HCT116 (cell line): ENCODE measurements around the gene SECTM1. TPM values are rescaled to one million over a fixed set of nuclear protein-coding genes. Genes with fewer than 3 reads are reported as not detected.
A peak's percentile ranks its signal among the peaks of the same experiment; 100 is the strongest.

Source experiments
- ATAC-seq: fragments of 200-7000 bp; cut with Tn5 transposase; 2 replicates; pipeline ENCODE4 v1.9.1; 2020; ENCODE audit warnings: mild to moderate bottlenecking, moderate library complexity
- BruUV-seq: library from RNA; stranded (reverse); fragments of 400-500 nt; replicated peaks from 2 replicates; lab custom pipeline; 2021; lab: Mats Ljungman, UMichigan
- CTCF ChIA-PET: fragments of 300-600 bp; sonication (Branson Sonifier 250); formaldehyde crosslinking; loops from one replicate; lab custom pipeline; 2021; ENCODE audit warnings: antibody characterized with exemption; lab: Charles Lee
- POLR2A ChIA-PET: fragments of 300-600, 350-600 bp; sonication (Branson Sonifier 250); formaldehyde crosslinking; loops from one replicate; lab custom pipeline; 2021; ENCODE audit warnings: antibody characterized with exemption; lab: Charles Lee
- RAD21 ChIA-PET, 2 experiments: fragments of 300-600 bp; sonication (Branson Sonifier 250); formaldehyde crosslinking; loops; one replicate each; lab custom pipeline; 2023; ENCODE audit warnings: low total read pairs in 2 of 2; ENCODE audit not compliant: uncharacterized antibody in 2 of 2, unreplicated experiment in 2 of 2, low non-redundant PET in 1 of 2; lab: Charles Lee
- DNase-seq: peaks from one replicate; pipeline ENCODE4 v3.0.0-alpha.2; 2010; ENCODE audit warnings: low read depth, low spot score
- H2AFZ ChIP-seq: fragments of 200-600 bp; shearing (Covaris generic), sonication (generic); 2 replicates; pipeline ENCODE4 v1.6.1; 2017; ENCODE audit warnings: low read depth, mixed run types, mixed read lengths, antibody characterized with exemption, low read length; ENCODE audit not compliant: poor library complexity, severe bottlenecking
- H3K27ac ChIP-seq: 2 replicates; pipeline ENCODE4 v1.5.1; 2012; ENCODE audit warnings: low read depth, low read length
- H3K27me3 ChIP-seq: fragments of 200-600 bp; sonication (generic); 2 replicates; pipeline ENCODE4 v1.6.1; 2016; ENCODE audit warnings: mixed run types, low read length, mixed read lengths; ENCODE audit not compliant: insufficient read depth
- H3K36me3 ChIP-seq, 2 experiments: fragments of 200-500 bp in 1 of 2; fragments of 200-600 bp in 1 of 2; sonication (Bioruptor generic) in 1 of 2; sonication (generic) in 1 of 2; 2 replicates each; pipeline versions ENCODE4 v1.5.1 to v1.6.1; 2014 to 2016; ENCODE audit warnings: low read length in 2 of 2, inconsistent platforms in 1 of 2, mixed read lengths in 1 of 2, mixed run types in 1 of 2; ENCODE audit not compliant: insufficient read depth in 2 of 2, control insufficient read depth in 1 of 2
- H3K4me1 ChIP-seq, 2 experiments: fragments of 200-600 bp in 1 of 2; sonication (generic) in 1 of 2; 2 replicates each; pipeline versions ENCODE4 v1.5.1 to v1.6.1; 2012 to 2017; ENCODE audit warnings: low read length in 2 of 2, inconsistent platforms in 1 of 2, mild to moderate bottlenecking in 1 of 2, mixed read lengths in 1 of 2, mixed run types in 1 of 2, moderate library complexity in 1 of 2; ENCODE audit not compliant: insufficient read depth in 2 of 2, control insufficient read depth in 1 of 2
- H3K4me2 ChIP-seq: fragments of 200-600 bp; sonication (generic); 2 replicates; pipeline ENCODE4 v1.6.1; 2017; ENCODE audit warnings: mixed run types, low read length, mixed read lengths
- H3K4me3 ChIP-seq, 2 experiments: fragments of 200-600 bp in 1 of 2; sonication (generic) in 1 of 2; replicated peaks in 1 of 2; 2 replicates each; pipeline ENCODE4 v1.5.1; 2011 to 2016; ENCODE audit warnings: low read length in 2 of 2, control low read depth in 1 of 2, low read depth in 1 of 2, mild to moderate bottlenecking in 1 of 2, mixed read lengths in 1 of 2, mixed run types in 1 of 2
- H3K79me2 ChIP-seq: fragments of 200-600 bp; sonication (generic); 2 replicates; pipeline ENCODE4 v1.6.1; 2017; ENCODE audit warnings: mild to moderate bottlenecking, mixed run types, low read length, moderate library complexity, mixed read lengths; ENCODE audit not compliant: insufficient read depth
- H3K9ac ChIP-seq: fragments of 200-600 bp; sonication (generic); 2 replicates; pipeline ENCODE4 v1.6.1; 2016; ENCODE audit warnings: low read length, mixed read lengths
- H3K9me2 ChIP-seq: fragments of 200-600 bp; sonication (generic), shearing (Covaris generic); 2 replicates; pipeline ENCODE4 v1.6.1; 2017; ENCODE audit warnings: mixed run types, mild to moderate bottlenecking, moderate library complexity; ENCODE audit not compliant: insufficient read depth
- H3K9me3 ChIP-seq, 2 experiments: fragments of 200-500 bp in 1 of 2; fragments of 200-600 bp in 1 of 2; sonication (Bioruptor generic) in 1 of 2; sonication (generic) in 1 of 2; 2 replicates each; pipeline ENCODE4 v1.6.1; 2014 to 2017; ENCODE audit warnings: low read length in 2 of 2, mixed read lengths in 2 of 2, inconsistent platforms in 1 of 2, low read depth in 1 of 2, mild to moderate bottlenecking in 1 of 2, mixed run types in 1 of 2, moderate library complexity in 1 of 2; ENCODE audit not compliant: control insufficient read depth in 1 of 2, insufficient read depth in 1 of 2
- H4K20me1 ChIP-seq: fragments of 200-600 bp; sonication (generic), shearing (Covaris generic); 2 replicates; pipeline ENCODE4 v1.6.1; 2017; ENCODE audit warnings: mixed run types, mild to moderate bottlenecking, moderate library complexity; ENCODE audit not compliant: insufficient read depth
- CBX3 ChIP-seq: IDR thresholded peaks from 2 replicates; pipeline ENCODE4 v1.6.1; 2012; ENCODE audit warnings: low read depth
- EGR1 ChIP-seq: IDR thresholded peaks from 2 replicates; pipeline ENCODE4 v1.6.1; 2012; ENCODE audit warnings: low read depth
- EZH2 ChIP-seq: fragments of 200-600 bp; sonication (generic); IDR thresholded peaks from 2 replicates; pipeline ENCODE4 v1.6.1; 2017; ENCODE audit warnings: antibody characterized with exemption, mixed run types
- EZH2phosphoT487 ChIP-seq: fragments of 200-600 bp; IDR thresholded peaks from 2 replicates; pipeline ENCODE4 v1.6.1; 2018; ENCODE audit warnings: antibody characterized with exemption, borderline replicate concordance
- JUND ChIP-seq: IDR thresholded peaks from 2 replicates; pipeline ENCODE4 v1.6.1; 2012
- POLR2A ChIP-seq: IDR thresholded peaks from 2 replicates; pipeline ENCODE4 v1.7.0; 2011; ENCODE audit warnings: borderline replicate concordance; ENCODE audit not compliant: insufficient read depth, insufficient read length; ENCODE audit errors: extremely low read depth
- RAD21 ChIP-seq: IDR thresholded peaks from 2 replicates; pipeline ENCODE4 v1.6.1; 2012; ENCODE audit warnings: low read depth, mild to moderate bottlenecking
- REST ChIP-seq: IDR thresholded peaks from 2 replicates; pipeline ENCODE4 v1.6.1; 2012; ENCODE audit warnings: low read depth
- SIN3A ChIP-seq: IDR thresholded peaks from 2 replicates; pipeline ENCODE4 v1.6.1; 2012; ENCODE audit warnings: low read depth
- SP1 ChIP-seq: IDR thresholded peaks from 2 replicates; pipeline ENCODE4 v1.6.1; 2012; ENCODE audit warnings: low read depth
- SRF ChIP-seq: IDR thresholded peaks from 2 replicates; pipeline ENCODE4 v1.6.1; 2012; ENCODE audit warnings: low read depth
- TCF7L2 ChIP-seq: IDR thresholded peaks from 2 replicates; pipeline ENCODE4 v1.7.0; 2011; ENCODE audit warnings: borderline replicate concordance, inconsistent platforms; ENCODE audit not compliant: insufficient read depth, insufficient read length; ENCODE audit errors: extremely low read depth
- YY1 ChIP-seq: IDR thresholded peaks from 2 replicates; pipeline ENCODE4 v1.6.1; 2011; ENCODE audit warnings: low read length, low read depth, moderate library complexity, mild to moderate bottlenecking; ENCODE audit not compliant: insufficient replicate concordance; ENCODE audit errors: extremely low read depth
- ZFX ChIP-seq: fragments of 450-650 bp; IDR thresholded peaks from 2 replicates; pipeline ENCODE4 v1.6.1; 2017
- ZNF274 ChIP-seq: fragments of 200-500 bp; sonication (Bioruptor generic); IDR thresholded peaks from 2 replicates; pipeline ENCODE4 v1.6.1; 2014; ENCODE audit warnings: mild to moderate bottlenecking, low read depth, low read length, inconsistent platforms
- intact Hi-C: fragments of 100-400 bp; cut with micrococcal nuclease; formaldehyde crosslinking; loops from 2 replicates; pipeline ENCODE4 v1.10.0; 2022
- total RNA-seq: library from RNA; stranded (reverse); gene quantifications from one replicate; pipeline ENCODE4 v1.2.1, GENCODE V29; 2021; ENCODE audit not compliant: unreplicated experiment
- TF ChIP-seq, protein P1 (sequence below): IDR thresholded peaks from 2 replicates; pipeline ENCODE4 v1.6.1; 2012
- TF ChIP-seq, protein P2 (sequence below): IDR thresholded peaks from 2 replicates; pipeline ENCODE4 v1.6.1; 2012
- TF ChIP-seq, protein P3 (sequence below), 3 experiments: fragments of 200-600 bp in 1 of 3; sonication (generic) in 1 of 3; IDR thresholded peaks in 2 of 3; conservative IDR thresholded peaks in 1 of 3; 2 replicates each; pipeline ENCODE4 v1.5.1; 2012 to 2017; ENCODE audit warnings: low read depth in 2 of 3, low read length in 2 of 3, antibody characterized with exemption in 1 of 3, borderline replicate concordance in 1 of 3, control low read depth in 1 of 3, mild to moderate bottlenecking in 1 of 3, mixed read lengths in 1 of 3, mixed run types in 1 of 3, moderate library complexity in 1 of 3; ENCODE audit not compliant: insufficient read depth in 1 of 3
- TF ChIP-seq, protein P4 (sequence below): IDR thresholded peaks from 2 replicates; pipeline ENCODE4 v1.6.1; 2011; ENCODE audit warnings: mild to moderate bottlenecking, low read length, moderate library complexity; ENCODE audit not compliant: insufficient replicate concordance; ENCODE audit errors: extremely low read depth

Gene SECTM1
- total RNA-seq, 1 experiment from 2014 or later: 6.8 TPM

DNA sequence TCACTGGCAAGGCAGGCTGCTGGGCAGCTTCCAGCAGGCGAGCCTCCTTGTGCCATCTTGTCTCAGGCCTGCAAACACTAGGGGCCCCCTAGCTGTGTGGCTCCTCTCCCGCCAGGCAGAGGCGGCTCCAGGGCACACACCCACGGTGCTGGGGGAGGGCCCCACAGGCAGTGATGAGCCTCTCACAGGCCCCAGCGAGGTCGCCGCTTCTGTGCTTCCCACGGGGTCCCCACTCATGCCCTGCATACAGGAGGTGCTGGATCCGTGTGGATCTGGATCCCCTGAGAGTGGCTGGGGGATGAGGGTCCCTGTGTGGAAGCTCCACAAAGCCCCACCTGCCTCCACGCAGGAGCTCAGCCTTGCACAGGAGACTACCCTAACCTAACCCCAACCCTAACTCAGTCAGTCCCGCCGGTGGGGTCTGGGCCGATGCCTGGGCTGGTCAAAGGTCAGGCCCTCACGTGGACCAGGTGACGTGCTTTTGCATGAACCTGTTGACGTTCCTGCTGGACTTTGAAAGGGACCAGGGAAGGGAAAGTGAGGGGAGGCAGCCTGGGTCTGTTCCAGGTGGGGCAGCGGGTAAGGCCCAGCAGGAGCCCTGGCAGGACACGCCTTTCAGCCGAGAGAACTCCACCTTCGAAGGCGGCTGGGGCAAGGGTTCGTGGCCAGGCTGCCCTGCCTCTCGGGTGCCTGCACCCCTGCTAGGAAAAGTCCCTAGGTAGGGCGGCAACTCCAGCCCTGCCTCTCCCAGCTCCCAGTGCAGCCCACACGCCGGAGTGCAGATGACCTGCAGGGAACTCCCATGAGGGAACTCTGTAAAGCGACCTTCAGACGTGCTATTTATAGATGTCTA, 5.2 kb downstream of the SECTM1 start:
- H3K4me2 ChIP-seq: peak overlapping the region; percentile 10; the same call in 1 of the 2 replicates
- H3K9me2 ChIP-seq: no peaks in the 10 kb centered on the region
- no peak overlapping the region for H3K27ac ChIP-seq
- no peak overlapping the region; the same call in 1 of the 2 replicates for H3K9ac ChIP-seq
- intact Hi-C loops: no loop called here
- TF ChIP-seq ZFX (no peak), REST (no peak), SP1 (no peak), EZH2phosphoT487 (no peak), POLR2A (no peak), SIN3A (no peak), RAD21 (no peak), TCF7L2 (no peak), SRF (no peak), CBX3 (no peak), EGR1 (no peak), ZNF274 (no peak), EZH2 (no peak), JUND (no peak), YY1 (no peak)
- TF ChIP-seq, protein P1, sequence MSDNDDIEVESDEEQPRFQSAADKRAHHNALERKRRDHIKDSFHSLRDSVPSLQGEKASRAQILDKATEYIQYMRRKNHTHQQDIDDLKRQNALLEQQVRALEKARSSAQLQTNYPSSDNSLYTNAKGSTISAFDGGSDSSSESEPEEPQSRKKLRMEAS: no peak
- TF ChIP-seq, protein P2, sequence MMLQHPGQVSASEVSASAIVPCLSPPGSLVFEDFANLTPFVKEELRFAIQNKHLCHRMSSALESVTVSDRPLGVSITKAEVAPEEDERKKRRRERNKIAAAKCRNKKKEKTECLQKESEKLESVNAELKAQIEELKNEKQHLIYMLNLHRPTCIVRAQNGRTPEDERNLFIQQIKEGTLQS: no peak
- TF ChIP-seq, protein P3, sequence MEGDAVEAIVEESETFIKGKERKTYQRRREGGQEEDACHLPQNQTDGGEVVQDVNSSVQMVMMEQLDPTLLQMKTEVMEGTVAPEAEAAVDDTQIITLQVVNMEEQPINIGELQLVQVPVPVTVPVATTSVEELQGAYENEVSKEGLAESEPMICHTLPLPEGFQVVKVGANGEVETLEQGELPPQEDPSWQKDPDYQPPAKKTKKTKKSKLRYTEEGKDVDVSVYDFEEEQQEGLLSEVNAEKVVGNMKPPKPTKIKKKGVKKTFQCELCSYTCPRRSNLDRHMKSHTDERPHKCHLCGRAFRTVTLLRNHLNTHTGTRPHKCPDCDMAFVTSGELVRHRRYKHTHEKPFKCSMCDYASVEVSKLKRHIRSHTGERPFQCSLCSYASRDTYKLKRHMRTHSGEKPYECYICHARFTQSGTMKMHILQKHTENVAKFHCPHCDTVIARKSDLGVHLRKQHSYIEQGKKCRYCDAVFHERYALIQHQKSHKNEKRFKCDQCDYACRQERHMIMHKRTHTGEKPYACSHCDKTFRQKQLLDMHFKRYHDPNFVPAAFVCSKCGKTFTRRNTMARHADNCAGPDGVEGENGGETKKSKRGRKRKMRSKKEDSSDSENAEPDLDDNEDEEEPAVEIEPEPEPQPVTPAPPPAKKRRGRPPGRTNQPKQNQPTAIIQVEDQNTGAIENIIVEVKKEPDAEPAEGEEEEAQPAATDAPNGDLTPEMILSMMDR (IDR thresholded peaks at IDR 0.05 in 2 of 3, conservative IDR thresholded peaks at IDR 0.05 in 1 of 3; ENCODE audit: borderline replicate concordance in 1 of 3, insufficient read depth in 1 of 3, low read depth in 2 of 3, low read length in 2 of 3): no peak
- TF ChIP-seq, protein P4, sequence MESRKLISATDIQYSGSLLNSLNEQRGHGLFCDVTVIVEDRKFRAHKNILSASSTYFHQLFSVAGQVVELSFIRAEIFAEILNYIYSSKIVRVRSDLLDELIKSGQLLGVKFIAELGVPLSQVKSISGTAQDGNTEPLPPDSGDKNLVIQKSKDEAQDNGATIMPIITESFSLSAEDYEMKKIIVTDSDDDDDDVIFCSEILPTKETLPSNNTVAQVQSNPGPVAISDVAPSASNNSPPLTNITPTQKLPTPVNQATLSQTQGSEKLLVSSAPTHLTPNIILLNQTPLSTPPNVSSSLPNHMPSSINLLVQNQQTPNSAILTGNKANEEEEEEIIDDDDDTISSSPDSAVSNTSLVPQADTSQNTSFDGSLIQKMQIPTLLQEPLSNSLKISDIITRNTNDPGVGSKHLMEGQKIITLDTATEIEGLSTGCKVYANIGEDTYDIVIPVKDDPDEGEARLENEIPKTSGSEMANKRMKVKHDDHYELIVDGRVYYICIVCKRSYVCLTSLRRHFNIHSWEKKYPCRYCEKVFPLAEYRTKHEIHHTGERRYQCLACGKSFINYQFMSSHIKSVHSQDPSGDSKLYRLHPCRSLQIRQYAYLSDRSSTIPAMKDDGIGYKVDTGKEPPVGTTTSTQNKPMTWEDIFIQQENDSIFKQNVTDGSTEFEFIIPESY: no peak
- POLR2A ChIA-PET: no interaction called here
- H2AFZ ChIP-seq: no peak overlapping the region
- DNase-seq (no peak), ATAC-seq (no peak)
- RAD21 ChIA-PET: no interaction called here
- no peaks in the 10 kb centered on the region for H3K9me3 ChIP-seq
- CTCF ChIA-PET: no interaction called here
- no peaks in the 10 kb centered on the region for H3K27me3 ChIP-seq
- H3K4me3 ChIP-seq: no peak overlapping the region
- no TSS peak for BruUV-seq
- H4K20me1 ChIP-seq: no peaks in the 10 kb centered on the region
- peaks cover 27 to 64% of the 10 kb centered on the region in 2 experiments for H3K4me1 ChIP-seq
- no peaks in the 10 kb centered on the region for H3K36me3 ChIP-seq
- peaks cover 3% of the 10 kb centered on the region; the same call in 1 of the 2 replicates for H3K79me2 ChIP-seq
